Subcutaneous abdominal adipose tissue (tissue), 5 donors: ENCODE results near the gene GATAD1.
"Not testable (repeated sequence)": the region's sequence is repeated elsewhere in the genome, so short reads cannot be mapped to it uniquely, and the experiment has no call there.

ENCODE experiments used
- H3K27ac ChIP-seq: one replicate; pipeline ENCODE4 v1.7.0; 2013; ENCODE audit warnings: low read depth, mild to moderate bottlenecking, inconsistent platforms, low read length, moderate library complexity
- H3K27me3 ChIP-seq, 5 donors: one replicate each; pipeline ENCODE4 v1.7.0; 2013; ENCODE audit warnings: low read length in 5 of 5, inconsistent platforms in 1 of 5; ENCODE audit not compliant: control insufficient read depth in 5 of 5, insufficient read depth in 4 of 5
- H3K36me3 ChIP-seq, 5 donors: one replicate each; pipeline ENCODE4 v1.7.0; 2013; ENCODE audit warnings: low read length in 5 of 5; ENCODE audit not compliant: control insufficient read depth in 5 of 5, insufficient read depth in 5 of 5
- H3K4me1 ChIP-seq, 5 donors: one replicate each; pipeline ENCODE4 v1.7.0; 2013; ENCODE audit warnings: low read length in 5 of 5, mild to moderate bottlenecking in 3 of 5, moderate library complexity in 1 of 5; ENCODE audit not compliant: control insufficient read depth in 5 of 5, insufficient read depth in 5 of 5
- H3K4me3 ChIP-seq, 5 donors: one replicate each; pipeline ENCODE4 v1.7.0; 2013; ENCODE audit warnings: low read length in 5 of 5, low read depth in 1 of 5
- H3K9ac ChIP-seq, 5 donors: one replicate each; pipeline ENCODE4 v1.7.0; 2013; ENCODE audit warnings: low read length in 5 of 5, mild to moderate bottlenecking in 4 of 5, moderate library complexity in 3 of 5
- H3K9me3 ChIP-seq, 5 donors: one replicate each; pipeline ENCODE4 v1.7.0; 2013; ENCODE audit warnings: low read length in 5 of 5; ENCODE audit not compliant: control insufficient read depth in 5 of 5
- donor health status: healthy.
- donor health status: healthy.
- donor health status: healthy.
- donor health status: healthy.
- donor health status: healthy.

The GATAD1 gene

DNA sequence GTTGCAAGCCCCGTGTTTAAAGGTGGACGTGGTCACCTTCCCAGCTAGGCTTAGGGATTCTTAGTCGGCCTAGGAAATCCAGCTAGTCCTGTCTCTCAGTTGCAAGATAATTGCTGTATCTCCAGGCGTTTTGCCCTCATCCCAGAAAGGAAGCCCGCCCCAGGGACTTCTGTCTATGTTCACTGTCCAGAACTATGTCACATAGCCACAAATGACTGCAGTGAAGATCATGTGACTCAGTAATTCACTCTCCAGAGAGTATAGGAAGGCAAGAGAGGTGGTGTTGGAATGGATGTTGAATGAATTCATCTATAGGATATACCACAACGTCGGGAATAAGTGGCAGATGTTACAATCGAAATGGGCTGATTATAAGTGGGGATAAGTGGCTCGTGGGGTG lies 30.8 kb downstream of the GATAD1 start:
- Histone ChIP-seq H3K4me1 (no peaks in the 10 kb centered on the region), H3K27ac (no peak overlapping the region), H3K4me3 (no peak overlapping the region), H3K9ac (no peak overlapping the region), H3K9me3 (no peaks in the 10 kb centered on the region), H3K27me3 (no peaks in the 10 kb centered on the region), H3K36me3 (peaks cover 0 to 23% (median 2%) of the 10 kb centered on the region in 5 donors)

GRCh38 chr7:92478711-92479110 lies 31.4 kb downstream of the GATAD1 start:
- Histone ChIP-seq H3K4me3 (no peak overlapping the region), H3K9me3 (no peaks in the 10 kb centered on the region), H3K27ac (no peak overlapping the region), H3K9ac (no peak overlapping the region), H3K36me3 (peaks cover 0 to 23% (median 2%) of the 10 kb centered on the region in 5 donors), H3K4me1 (no peaks in the 10 kb centered on the region), H3K27me3 (no peaks in the 10 kb centered on the region)

DNA sequence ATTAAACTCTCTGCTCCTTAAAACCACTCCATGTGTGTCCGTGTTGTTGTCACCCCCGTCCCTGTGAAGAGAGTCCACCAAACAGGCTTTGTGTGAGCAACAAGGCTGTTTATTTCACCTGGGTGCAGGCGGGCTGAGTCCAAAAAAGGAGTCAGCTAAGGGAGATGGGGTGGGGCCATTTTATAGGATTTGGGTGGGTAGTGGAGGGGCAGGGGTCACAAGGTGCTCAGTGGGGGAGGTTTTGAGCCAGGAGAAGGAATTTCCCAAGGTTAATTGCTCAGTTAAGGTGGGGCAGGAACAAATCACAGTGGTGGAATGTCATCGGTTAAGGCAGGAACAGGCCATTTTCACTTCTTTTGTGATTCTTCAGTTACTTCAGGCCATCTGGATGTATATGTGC lies 31.9 kb downstream of the GATAD1 start:
- not testable (repeated sequence) for H3K27me3 ChIP-seq, H3K9me3 ChIP-seq, H3K4me3 ChIP-seq, H3K27ac ChIP-seq, H3K9ac ChIP-seq, H3K4me1 ChIP-seq
- H3K36me3 ChIP-seq = peaks cover 0 to 23% (median 2%) of the 10 kb centered on the region in 5 donors

- not testable (repeated sequence) for H3K9ac ChIP-seq, H3K27ac ChIP-seq, H3K9me3 ChIP-seq, H3K4me3 ChIP-seq, H3K27me3 ChIP-seq
- peaks cover 0 to 21% (median 14%) of the 10 kb centered on the region in 5 donors for H3K4me1 ChIP-seq
- peaks cover 7 to 19% (median 12%) of the 10 kb centered on the region in 5 donors for H3K36me3 ChIP-seq
Measured at GRCh38 chr7:92483624-92484023, 36.3 kb downstream of the GATAD1 start.

GRCh38 chr7:92484226-92484625 lies 36.9 kb downstream of the GATAD1 start:
- not testable (repeated sequence) for H3K27me3 ChIP-seq, H3K9ac ChIP-seq, H3K27ac ChIP-seq, H3K9me3 ChIP-seq, H3K4me3 ChIP-seq
- Histone ChIP-seq H3K4me1 (peaks cover 0 to 23% (median 14%) of the 10 kb centered on the region in 5 donors), H3K36me3 (peaks cover 9 to 22% (median 18%) of the 10 kb centered on the region in 5 donors)

GRCh38 chr7:92485267-92485892 lies 38.1 kb downstream of the GATAD1 start:
- H3K4me3 ChIP-seq = no peak overlapping the region
- peaks cover 0 to 33% (median 17%) of the 10 kb centered on the region in 5 donors for H3K4me1 ChIP-seq
- H3K9ac ChIP-seq = peak overlapping the region in 2 of 5 donors; percentile 7 to 43
- no peaks in the 10 kb centered on the region for H3K9me3 ChIP-seq
- H3K36me3 ChIP-seq = peaks cover 15 to 32% (median 24%) of the 10 kb centered on the region in 5 donors
- H3K27ac ChIP-seq = peak overlapping the region; percentile 74
- no peaks in the 10 kb centered on the region for H3K27me3 ChIP-seq

GRCh38 chr7:92485974-92486373 lies 38.7 kb downstream of the GATAD1 start:
- H3K27me3 ChIP-seq = no peaks in the 10 kb centered on the region

DNA sequence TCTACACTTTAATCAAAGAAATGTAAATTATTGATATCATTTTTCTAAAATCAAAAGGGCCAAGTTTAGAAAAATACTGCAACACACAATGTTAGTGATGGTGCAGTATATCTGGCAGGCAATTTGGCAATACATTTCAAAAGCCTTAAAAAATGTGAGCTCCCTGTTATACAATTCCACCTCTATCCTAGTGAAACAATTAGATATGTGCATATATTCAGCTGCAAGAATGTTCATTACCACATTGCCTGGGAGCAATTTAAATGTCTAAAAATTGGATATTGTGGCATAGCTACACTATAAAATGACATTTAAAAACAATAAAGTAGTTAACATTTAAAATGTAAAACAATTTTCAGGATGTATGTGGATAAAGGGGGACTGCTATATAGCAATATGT lies 40.5 kb downstream of the GATAD1 start:
- H3K9ac ChIP-seq = peak overlapping the region in 1 of 5 donors; percentile 24
- H3K4me3 ChIP-seq = no peak overlapping the region
- peaks cover 27 to 56% (median 42%) of the 10 kb centered on the region in 5 donors for H3K36me3 ChIP-seq
- H3K27ac ChIP-seq = no peak overlapping the region
- H3K4me1 ChIP-seq = peaks cover 0 to 33% (median 17%) of the 10 kb centered on the region in 5 donors
- H3K27me3 ChIP-seq = no peaks in the 10 kb centered on the region
- H3K9me3 ChIP-seq = no peaks in the 10 kb centered on the region

More at GRCh38 chr7:92485974-92486373, 38.7 kb downstream of the GATAD1 start:
- Histone ChIP-seq H3K27ac (peak overlapping the region; percentile 74), H3K36me3 (peaks cover 15 to 38% (median 26%) of the 10 kb centered on the region in 5 donors), H3K9ac (peak overlapping the region in 1 of 5 donors; percentile 33), H3K4me3 (peak overlapping the region in 1 of 5 donors; percentile 1), H3K9me3 (no peaks in the 10 kb centered on the region), H3K4me1 (peaks cover 0 to 33% (median 17%) of the 10 kb centered on the region in 5 donors)

DNA sequence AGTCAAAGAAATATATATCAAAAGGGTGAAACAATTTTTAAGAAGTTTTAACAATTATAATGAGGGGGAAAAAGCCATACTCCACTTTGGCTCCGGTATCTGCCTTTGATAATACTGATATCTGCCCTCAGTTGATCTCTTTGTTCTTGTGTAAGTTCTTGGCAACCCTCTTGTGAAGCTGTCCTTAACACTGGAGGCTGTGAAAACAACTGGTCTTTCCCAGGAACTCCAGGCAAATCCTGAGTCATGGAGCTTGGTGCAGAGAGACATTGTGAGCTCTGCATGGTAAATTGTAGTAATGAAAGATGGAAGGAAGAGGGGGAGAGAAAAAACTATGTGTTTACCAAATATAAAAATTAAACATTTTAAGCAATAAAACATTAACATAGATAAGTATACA lies 42.4 kb downstream of the GATAD1 start:
- peaks cover 32 to 70% (median 56%) of the 10 kb centered on the region in 5 donors for H3K36me3 ChIP-seq
- no peak overlapping the region for H3K27ac ChIP-seq
- peaks cover 0 to 33% (median 17%) of the 10 kb centered on the region in 5 donors for H3K4me1 ChIP-seq
- no peaks in the 10 kb centered on the region for H3K27me3 ChIP-seq
- no peaks in the 10 kb centered on the region for H3K9me3 ChIP-seq
- no peak overlapping the region for H3K4me3 ChIP-seq
- H3K9ac ChIP-seq = no peak overlapping the region

DNA sequence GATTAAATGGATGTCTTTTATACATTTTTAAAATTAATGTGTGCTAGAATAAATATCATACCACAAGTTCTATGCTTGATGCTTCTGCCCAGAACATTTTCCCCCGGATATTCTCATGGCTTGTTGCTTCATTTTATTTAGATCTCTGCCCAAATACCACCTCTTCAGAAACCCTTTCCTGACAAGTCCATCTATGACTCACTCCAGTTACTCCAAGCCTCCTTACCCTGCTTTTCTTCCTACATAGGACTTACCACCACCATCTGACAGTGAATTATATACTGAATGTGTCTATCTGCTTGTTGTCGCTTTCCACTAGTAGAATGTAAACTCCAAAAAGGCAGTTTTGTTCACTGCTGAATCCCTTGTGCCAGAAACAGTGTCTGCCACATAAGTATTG lies 49.6 kb downstream of the GATAD1 start:
- no peaks in the 10 kb centered on the region for H3K4me1 ChIP-seq
- no peak overlapping the region for H3K4me3 ChIP-seq
- H3K9me3 ChIP-seq = no peaks in the 10 kb centered on the region
- H3K36me3 ChIP-seq = peaks cover 45 to 73% (median 51%) of the 10 kb centered on the region in 5 donors
- H3K27me3 ChIP-seq = no peaks in the 10 kb centered on the region
- no peak overlapping the region for H3K9ac ChIP-seq
- no peak overlapping the region for H3K27ac ChIP-seq
